Breast epithelium (tissue), 4 donors: ENCODE results near the gene LEPR. TPM values are rescaled to one million over a fixed set of nuclear protein-coding genes. Genes with fewer than 3 reads are reported as not detected.
A peak's percentile ranks its signal among the peaks of the same experiment; 100 is the strongest.

Source experiments
- DNase-seq, 2 donors: peaks; one replicate each; pipeline ENCODE4 v3.0.0-alpha.2; 2019; ENCODE audit warnings: low spot score in 2 of 2
- H3K27ac ChIP-seq, 2 donors: fragments of 200-600 bp; sonication (generic) in 1 of 2; one replicate each; pipeline ENCODE4 v1.5.1; 2016 to 2019; ENCODE audit warnings: mild to moderate bottlenecking in 1 of 2
- H3K27me3 ChIP-seq, 2 donors: fragments of 200-600 bp; sonication (generic) in 1 of 2; one replicate each; pipeline versions ENCODE4 v1.5.1 to v1.6.0; 2017 to 2019; ENCODE audit warnings: control low read depth in 1 of 2, mild to moderate bottlenecking in 1 of 2
- H3K36me3 ChIP-seq: fragments of 200-600 bp; one replicate; pipeline ENCODE4 v1.5.1; 2019
- H3K4me1 ChIP-seq, 2 donors: fragments of 200-600 bp; sonication (generic); one replicate each; pipeline ENCODE4 v1.5.1; 2016 to 2019; ENCODE audit warnings: control low read depth in 1 of 2
- H3K4me3 ChIP-seq, 3 donors: fragments of 200-600 bp; sonication (generic); 1 replicate in 2 of 3; 2 replicates in 1 of 3; pipeline ENCODE4 v1.5.1; 2016 to 2019; ENCODE audit warnings: mild to moderate bottlenecking in 3 of 3, moderate library complexity in 2 of 3
- H3K9me3 ChIP-seq, 2 donors: fragments of 200-600 bp; sonication (generic) in 1 of 2; one replicate each; pipeline ENCODE4 v1.5.1; 2016 to 2019; ENCODE audit warnings: control low read depth in 1 of 2
- CTCF ChIP-seq, 3 donors: fragments of 450-650 bp; IDR thresholded peaks; one replicate each; pipeline ENCODE4 v1.5.1; 2016 to 2017; ENCODE audit warnings: antibody characterized with exemption in 3 of 3, mild to moderate bottlenecking in 3 of 3, moderate library complexity in 3 of 3
- POLR2A ChIP-seq: fragments of 450-650 bp; IDR thresholded peaks from one replicate; pipeline ENCODE4 v1.6.1; 2016; ENCODE audit warnings: antibody characterized with exemption, mild to moderate bottlenecking, moderate library complexity
- POLR2AphosphoS5 ChIP-seq, 3 donors: sonication (generic); formaldehyde crosslinking; IDR thresholded peaks; one replicate each; pipeline ENCODE4 v1.6.1; 2017; ENCODE audit warnings: antibody characterized with exemption in 3 of 3
- intact Hi-C: fragments of 100-400 bp; cut with DNase I; formaldehyde crosslinking; loops from one replicate; pipeline ENCODE4 v1.15.1; 2023; ENCODE audit warnings: low total_unique reads
- total RNA-seq, 3 donors: library from RNA; depleted of rRNA; stranded (reverse); fragments of >200 nt; gene quantifications; one replicate each; pipeline ENCODE4 v1.1.0, GENCODE V29; 2016

Gene LEPR
- total RNA-seq, 3 donors from 2014 or later = 23.3 to 49.5 (median 23.5) TPM

GRCh38 chr1:65412256-65412983, 8.0 kb upstream of the LEPR start:
- no peak for TF ChIP-seq CTCF (IDR thresholded peaks at IDR 0.05)
- no peak for TF ChIP-seq POLR2AphosphoS5 (IDR thresholded peaks at IDR 0.05)
- no peak for TF ChIP-seq POLR2A
- H3K4me1 ChIP-seq = no peaks in the 10 kb centered on the region
- no peak for DNase-seq
- H3K9me3 ChIP-seq = no peaks in the 10 kb centered on the region
- no peaks in the 10 kb centered on the region for H3K27me3 ChIP-seq
- no peak overlapping the region for H3K4me3 ChIP-seq
- intact Hi-C loops = no loop called here
- H3K36me3 ChIP-seq = no peaks in the 10 kb centered on the region
- H3K27ac ChIP-seq = no peak overlapping the region

- TF ChIP-seq POLR2A (no peak), POLR2AphosphoS5 (IDR thresholded peaks at IDR 0.05) (no peak), CTCF (IDR thresholded peaks at IDR 0.05) (no peak)
- intact Hi-C loops = no loop called here
- no peak overlapping the region for H3K4me3 ChIP-seq
- no peaks in the 10 kb centered on the region for H3K36me3 ChIP-seq
- H3K9me3 ChIP-seq = no peaks in the 10 kb centered on the region
- DNase-seq = no peak
- no peaks in the 10 kb centered on the region for H3K4me1 ChIP-seq
- H3K27ac ChIP-seq = no peak overlapping the region
- H3K27me3 ChIP-seq = no peaks in the 10 kb centered on the region
These were observed 7.5 kb upstream of the LEPR start for GRCh38 chr1:65412984-65413375.

GRCh38 chr1:65414538-65414937, 5.9 kb upstream of the LEPR start:
- Histone ChIP-seq H3K36me3 (no peaks in the 10 kb centered on the region), H3K9me3 (no peaks in the 10 kb centered on the region), H3K27me3 (no peaks in the 10 kb centered on the region), H3K27ac (no peak overlapping the region), H3K4me3 (no peak overlapping the region), H3K4me1 (no peaks in the 10 kb centered on the region)
- no peak for DNase-seq
- TF ChIP-seq CTCF (IDR thresholded peaks at IDR 0.05) (no peak), POLR2A (no peak), POLR2AphosphoS5 (IDR thresholded peaks at IDR 0.05) (no peak)
- intact Hi-C loops = no loop called here

GRCh38 chr1:65416767-65417166, 3.7 kb upstream of the LEPR start:
- Histone ChIP-seq H3K36me3 (no peaks in the 10 kb centered on the region), H3K27me3 (no peaks in the 10 kb centered on the region), H3K27ac (no peak overlapping the region), H3K4me1 (peaks cover 0 to 3% of the 10 kb centered on the region in 2 donors), H3K9me3 (no peaks in the 10 kb centered on the region), H3K4me3 (no peak overlapping the region)
- no peak for DNase-seq
- TF ChIP-seq POLR2AphosphoS5 (IDR thresholded peaks at IDR 0.05) (no peak), CTCF (IDR thresholded peaks at IDR 0.05) (no peak), POLR2A (no peak)
- intact Hi-C loops = no loop called here

GRCh38 chr1:65417729-65418128, 2.7 kb upstream of the LEPR start:
- intact Hi-C loops = no loop called here
- H3K27ac ChIP-seq = peak overlapping the region; percentile 69 to 99

More at GRCh38 chr1:65417729-65418128, 2.7 kb upstream of the LEPR start:
- H3K27me3 ChIP-seq = no peaks in the 10 kb centered on the region
- H3K4me3 ChIP-seq = peak overlapping the region in 2 of 3 donors; percentile 1 to 24
- H3K4me1 ChIP-seq = peaks cover 0 to 13% of the 10 kb centered on the region in 2 donors
- TF ChIP-seq POLR2AphosphoS5 (IDR thresholded peaks at IDR 0.05) (no peak), CTCF (IDR thresholded peaks at IDR 0.05) (no peak), POLR2A (no peak)
- H3K9me3 ChIP-seq = no peaks in the 10 kb centered on the region
- H3K36me3 ChIP-seq = no peaks in the 10 kb centered on the region
- peak in 1 of 2 donors; percentile 59 for DNase-seq
